ENCODE data around the gene RBM38. TPM values are rescaled to one million over a fixed set of nuclear protein-coding genes. Genes with fewer than 3 reads are reported as not detected.

Gene RBM38
- total RNA-seq, 2 experiments from 2014 or later: 53.8 to 57.1 TPM

DNA sequence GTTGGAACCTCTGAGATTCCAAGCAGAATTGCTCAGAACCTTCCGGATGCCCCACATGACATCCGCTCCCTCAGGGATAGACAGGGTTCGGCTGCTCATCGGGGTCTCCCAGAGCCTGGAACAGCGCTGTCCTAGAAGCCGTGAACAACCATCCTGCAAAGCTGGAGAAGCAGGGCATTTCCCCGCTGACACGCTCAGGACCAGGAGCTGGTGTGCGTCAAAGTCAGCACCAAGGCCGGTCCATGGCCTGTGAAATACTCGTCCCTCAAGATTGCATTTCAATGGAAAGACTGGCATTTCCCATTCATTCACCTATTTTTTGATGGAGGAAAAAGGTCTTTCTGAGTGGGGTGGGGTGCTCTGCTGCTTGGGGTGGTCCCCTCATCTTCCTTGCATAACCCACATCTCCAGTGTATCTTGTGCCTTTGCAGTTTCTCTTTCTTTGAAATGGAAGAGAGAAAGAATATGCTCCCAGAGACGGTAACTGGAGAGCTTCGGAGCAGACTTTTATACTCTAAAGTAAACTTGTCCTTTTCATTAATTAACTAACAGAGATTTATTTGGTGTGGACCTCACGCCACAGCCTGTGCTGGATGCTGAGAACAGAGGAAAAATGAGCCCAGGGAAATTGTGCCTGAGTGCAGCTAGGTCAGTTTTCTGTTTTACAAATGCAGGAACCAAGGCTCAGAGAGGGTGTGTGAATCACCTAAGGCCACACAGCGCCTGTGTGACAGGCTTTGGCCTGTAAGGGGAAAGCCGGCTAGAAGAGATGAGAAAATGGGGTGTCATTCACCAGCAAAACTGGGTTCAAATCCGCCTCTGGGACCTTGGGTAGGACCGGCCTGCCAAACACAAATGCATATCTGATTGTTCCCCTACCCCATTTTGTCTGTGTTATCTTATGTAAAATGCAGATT lies 52.4 kb downstream of the RBM38 start:
- no peak overlapping the region for H3K27ac Mint-ChIP-seq
- peaks cover 9% of the 10 kb centered on the region for H3K4me1 Mint-ChIP-seq (ENCODE audit: low read depth)
- no peak for ATAC-seq
- CTCF ChIA-PET: interaction anchor here (2.0 kb wide), 1 partner anchor 8 kb away, joined by 7 read pairs; no protein-coding TSS in a partner anchor
- no peak for DNase-seq
- no peak overlapping the region for H3K4me3 Mint-ChIP-seq
- H3K36me3 Mint-ChIP-seq (ENCODE audit: low read depth): no peaks in the 10 kb centered on the region
- H3K27me3 Mint-ChIP-seq (ENCODE audit: low read depth): peaks cover 29% of the 10 kb centered on the region
- POLR2A ChIA-PET: no interaction called here
- peaks cover 4% of the 10 kb centered on the region for H3K9me3 Mint-ChIP-seq (ENCODE audit: insufficient read depth)

GRCh38 chr20:57444394-57445048 lies 53.3 kb downstream of the RBM38 start:
- no peak for ATAC-seq
- peaks cover 30% of the 10 kb centered on the region for H3K27me3 Mint-ChIP-seq (ENCODE audit: low read depth)

GRCh38 chr20:57445298-57445697 lies 54.1 kb downstream of the RBM38 start:
- H3K4me1 Mint-ChIP-seq (ENCODE audit: low read depth): peaks cover 14% of the 10 kb centered on the region
- DNase-seq (no peak), ATAC-seq (no peak)
- no peaks in the 10 kb centered on the region for H3K36me3 Mint-ChIP-seq (ENCODE audit: low read depth)
- POLR2A ChIA-PET: no interaction called here
- H3K27me3 Mint-ChIP-seq (ENCODE audit: low read depth): peaks cover 30% of the 10 kb centered on the region
- no peak overlapping the region for H3K4me3 Mint-ChIP-seq
- CTCF ChIA-PET: interaction anchor here (1.9 to 2.0 kb wide), 2 partner anchors 10 to 53 kb away, joined by 4 to 7 read pairs; no protein-coding TSS in a partner anchor
- peaks cover 4% of the 10 kb centered on the region for H3K9me3 Mint-ChIP-seq (ENCODE audit: insufficient read depth)
- no peak overlapping the region for H3K27ac Mint-ChIP-seq

More at GRCh38 chr20:57444394-57445048, 53.3 kb downstream of the RBM38 start:
- ChIA-PET POLR2A (no interaction called here), CTCF (interaction anchor here (2.0 kb wide), 1 partner anchor 9 kb away, joined by 7 read pairs; no protein-coding TSS in a partner anchor)
- peaks cover 10% of the 10 kb centered on the region for H3K4me1 Mint-ChIP-seq (ENCODE audit: low read depth)
- H3K9me3 Mint-ChIP-seq (ENCODE audit: insufficient read depth): peaks cover 4% of the 10 kb centered on the region
- H3K27ac Mint-ChIP-seq: no peak overlapping the region
- H3K36me3 Mint-ChIP-seq (ENCODE audit: low read depth): no peaks in the 10 kb centered on the region
- DNase-seq: no peak
- H3K4me3 Mint-ChIP-seq: no peak overlapping the region

DNA sequence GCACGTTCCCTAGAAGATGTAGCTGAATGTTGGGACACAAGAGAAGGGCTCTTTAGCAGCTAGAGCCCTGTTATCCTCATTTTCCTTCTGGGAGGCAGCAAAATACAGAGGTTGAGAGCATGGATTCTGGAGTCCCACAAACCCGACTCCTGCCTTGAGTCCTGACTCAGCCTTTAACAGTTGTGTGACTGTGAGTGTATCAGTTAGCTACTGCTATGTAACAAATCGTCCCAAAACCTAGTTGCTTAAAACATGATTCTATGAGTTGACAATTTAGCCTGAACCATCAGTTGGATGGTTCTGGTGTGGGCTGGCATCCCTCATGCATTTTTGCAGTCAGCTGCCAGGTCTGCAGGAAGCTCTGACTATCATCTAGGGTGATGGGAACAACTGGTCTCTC lies 54.6 kb downstream of the RBM38 start:
- DNase-seq: no peak
- H3K9me3 Mint-ChIP-seq (ENCODE audit: insufficient read depth): peaks cover 4% of the 10 kb centered on the region
- ChIA-PET CTCF (interaction anchor here (1.9 kb wide), 1 partner anchor 53 kb away, joined by 4 read pairs; no protein-coding TSS in a partner anchor), POLR2A (no interaction called here)
- peaks cover 16% of the 10 kb centered on the region for H3K4me1 Mint-ChIP-seq (ENCODE audit: low read depth)
- H3K27me3 Mint-ChIP-seq (ENCODE audit: low read depth): peaks cover 30% of the 10 kb centered on the region
- no peaks in the 10 kb centered on the region for H3K36me3 Mint-ChIP-seq (ENCODE audit: low read depth)
- H3K4me3 Mint-ChIP-seq: no peak overlapping the region
- ATAC-seq: no peak
- H3K27ac Mint-ChIP-seq: no peak overlapping the region

DNA sequence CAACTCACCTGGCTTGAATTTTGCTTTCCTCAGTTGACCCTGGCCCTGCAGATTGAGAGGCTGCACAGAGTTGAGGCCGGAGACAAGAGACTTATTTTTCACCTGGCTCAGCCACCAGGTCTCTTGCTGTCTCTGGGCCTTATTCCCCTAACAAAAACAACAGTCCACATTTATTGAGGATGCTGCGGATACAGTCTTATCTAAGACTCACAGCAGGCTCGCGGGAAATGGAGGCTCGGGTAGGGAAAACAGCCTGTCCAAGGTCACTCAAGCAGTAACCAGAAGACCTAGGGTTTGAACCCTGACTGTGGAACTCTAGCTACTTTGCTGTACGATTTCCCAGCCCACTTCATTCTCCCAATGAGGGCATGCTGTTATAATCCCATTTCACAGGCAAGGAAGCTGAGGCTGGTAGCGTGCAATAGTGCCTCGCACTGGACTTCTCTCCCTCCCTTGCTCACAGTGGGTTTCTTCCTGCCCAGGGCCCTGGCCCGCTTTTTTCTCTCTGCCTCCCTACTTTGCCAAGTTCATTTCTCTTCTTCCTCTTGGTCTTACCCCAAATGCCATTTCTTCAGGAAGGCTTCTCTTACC lies 57.7 kb downstream of the RBM38 start:
- ATAC-seq (no peak), DNase-seq (no peak)
- Mint-ChIP-seq H3K4me3 (no peak overlapping the region), H3K4me1 (ENCODE audit: low read depth) (peaks cover 38% of the 10 kb centered on the region), H3K27me3 (ENCODE audit: low read depth) (peaks cover 31% of the 10 kb centered on the region), H3K27ac (peak overlapping the region; percentile 21), H3K36me3 (ENCODE audit: low read depth) (no peaks in the 10 kb centered on the region), H3K9me3 (ENCODE audit: insufficient read depth) (peaks cover 4% of the 10 kb centered on the region)
- ChIA-PET CTCF (no interaction called here), POLR2A (interaction anchor here (1.4 kb wide), 1 partner anchor 13 kb away, joined by 4 read pairs; no protein-coding TSS in a partner anchor)

GRCh38 chr20:57449398-57450354 lies 58.5 kb downstream of the RBM38 start:
- ChIA-PET POLR2A (interaction anchor here (1.4 kb wide), 1 partner anchor 13 kb away, joined by 4 read pairs; no protein-coding TSS in a partner anchor), CTCF (no interaction called here)
- Mint-ChIP-seq H3K4me1 (ENCODE audit: low read depth) (peaks cover 38% of the 10 kb centered on the region), H3K27ac (no peak overlapping the region), H3K4me3 (no peak overlapping the region), H3K9me3 (ENCODE audit: insufficient read depth) (peaks cover 4% of the 10 kb centered on the region), H3K27me3 (ENCODE audit: low read depth) (peaks cover 31% of the 10 kb centered on the region), H3K36me3 (ENCODE audit: low read depth) (no peaks in the 10 kb centered on the region)
- DNase-seq (no peak), ATAC-seq (no peak)

GRCh38 chr20:57450419-57450818 lies 59.2 kb downstream of the RBM38 start:
- no peaks in the 10 kb centered on the region for H3K36me3 Mint-ChIP-seq (ENCODE audit: low read depth)
- peaks cover 4% of the 10 kb centered on the region for H3K9me3 Mint-ChIP-seq (ENCODE audit: insufficient read depth)
- H3K27ac Mint-ChIP-seq: peak overlapping the region; percentile 52
- H3K4me3 Mint-ChIP-seq: no peak overlapping the region
- ChIA-PET POLR2A (interaction anchor here (1.4 kb wide), 1 partner anchor 14 kb away, joined by 4 read pairs; no protein-coding TSS in a partner anchor), CTCF (no interaction called here)
- DNase-seq (peak; percentile 63), ATAC-seq (peak; percentile 29)
- H3K27me3 Mint-ChIP-seq (ENCODE audit: low read depth): peaks cover 31% of the 10 kb centered on the region
- peaks cover 38% of the 10 kb centered on the region for H3K4me1 Mint-ChIP-seq (ENCODE audit: low read depth)

DNA sequence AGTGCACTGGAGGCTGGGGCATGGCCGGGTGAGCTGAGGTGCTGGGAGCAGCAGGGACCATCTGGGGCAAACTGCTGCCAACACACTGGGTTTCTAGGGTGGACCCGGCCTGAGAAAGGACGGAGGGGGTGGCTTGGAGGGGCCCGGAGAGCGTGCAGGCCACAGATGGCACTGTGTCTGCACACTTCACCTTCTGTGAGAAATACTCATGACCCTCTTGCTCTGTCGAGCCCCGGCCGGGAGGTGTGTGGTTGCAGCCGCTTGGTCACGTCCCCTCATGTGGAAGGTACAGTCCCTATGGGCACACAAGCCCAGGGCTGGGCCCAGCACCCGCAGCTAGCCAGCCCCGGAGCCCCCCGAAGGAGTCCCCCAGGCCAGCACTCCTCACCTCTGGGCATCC lies 59.7 kb downstream of the RBM38 start:
- peaks cover 3% of the 10 kb centered on the region for H3K9me3 Mint-ChIP-seq (ENCODE audit: insufficient read depth)
- peak overlapping the region; percentile 52 for H3K27ac Mint-ChIP-seq
- ChIA-PET POLR2A (no interaction called here), CTCF (no interaction called here)
- H3K36me3 Mint-ChIP-seq (ENCODE audit: low read depth): no peaks in the 10 kb centered on the region
- peaks cover 38% of the 10 kb centered on the region for H3K4me1 Mint-ChIP-seq (ENCODE audit: low read depth)
- no peak overlapping the region for H3K4me3 Mint-ChIP-seq
- DNase-seq (no peak), ATAC-seq (no peak)
- peaks cover 29% of the 10 kb centered on the region for H3K27me3 Mint-ChIP-seq (ENCODE audit: low read depth)

GRCh38 chr20:57451431-57451794 lies 60.2 kb downstream of the RBM38 start:
- ChIA-PET CTCF (no interaction called here), POLR2A (no interaction called here)
- peaks cover 26% of the 10 kb centered on the region for H3K27me3 Mint-ChIP-seq (ENCODE audit: low read depth)

GRCh38 chr20:57451795-57452661 lies 60.8 kb downstream of the RBM38 start:
- Mint-ChIP-seq H3K4me1 (ENCODE audit: low read depth) (peaks cover 38% of the 10 kb centered on the region), H3K9me3 (ENCODE audit: insufficient read depth) (no peaks in the 10 kb centered on the region), H3K27ac (peak overlapping the region; percentile 86), H3K27me3 (ENCODE audit: low read depth) (peaks cover 21% of the 10 kb centered on the region), H3K36me3 (ENCODE audit: low read depth) (no peaks in the 10 kb centered on the region), H3K4me3 (peak overlapping the region; percentile 58)
- CTCF ChIA-PET: no interaction called here
- DNase-seq: peak; percentile 65
- peak; percentile 61 for ATAC-seq
- POLR2A ChIA-PET: no interaction called here

More at GRCh38 chr20:57451431-57451794, 60.2 kb downstream of the RBM38 start:
- Mint-ChIP-seq H3K4me1 (ENCODE audit: low read depth) (peaks cover 38% of the 10 kb centered on the region), H3K27ac (peak overlapping the region; percentile 86), H3K4me3 (no peak overlapping the region), H3K36me3 (ENCODE audit: low read depth) (no peaks in the 10 kb centered on the region), H3K9me3 (ENCODE audit: insufficient read depth) (no peaks in the 10 kb centered on the region)
- ATAC-seq (no peak), DNase-seq (no peak)

All from activated CD8-positive, alpha-beta T cell treated with anti-CD3 and anti-CD28 coated beads, Interleukin-2, amount 10 ng/mL, durations not matched to agents 7 days and 5 days (primary cell).